Activated T-cell treated with anti-CD3 and anti-CD28 coated beads for 1 hour (primary cell): ENCODE data around the gene CGREF1.

Experiments
- DNase-seq: peaks from one replicate; pipeline ENCODE4 v3.0.0-alpha.2; 2020; ENCODE audit warnings: low read depth

CGREF1 gene

GRCh38 chr2:27118525-27119329 is at the start of gene CGREF1:
CGREF1 (minus strand) TSS chr2:27119128; CDS start chr2:27104366, 14,762 bp downstream.
- no peak for DNase-seq

- no peak for DNase-seq
These were observed 46.2 kb upstream of the CGREF1 start for GRCh38 chr2:27164960-27165763.

GRCh38 chr2:27162151-27163121 is 43.5 kb upstream of the CGREF1 start:
- no peak for DNase-seq

- DNase-seq = no peak
These were observed 41.3 kb upstream of the CGREF1 start for GRCh38 chr2:27160191-27160590.

GRCh38 chr2:27159271-27159670 is 40.3 kb upstream of the CGREF1 start:
- DNase-seq = no peak

- no peak for DNase-seq
These were observed 39.5 kb upstream of the CGREF1 start for GRCh38 chr2:27158468-27158867.

GRCh38 chr2:27155069-27155520 is 36.2 kb upstream of the CGREF1 start:
- no peak for DNase-seq

GRCh38 chr2:27154488-27154887 is 35.6 kb upstream of the CGREF1 start:
- DNase-seq = no peak

GRCh38 chr2:27152796-27153464 is 34.0 kb upstream of the CGREF1 start:
- no peak for DNase-seq

GRCh38 chr2:27152102-27152795 is 33.3 kb upstream of the CGREF1 start:
- no peak for DNase-seq

- no peak for DNase-seq
These were observed 31.8 kb upstream of the CGREF1 start for GRCh38 chr2:27150639-27151230.

GRCh38 chr2:27149570-27150405 is 30.9 kb upstream of the CGREF1 start:
- DNase-seq = no peak

- no peak for DNase-seq
These were observed 30.0 kb upstream of the CGREF1 start, which contains the start of gene TCF23 for GRCh38 chr2:27148801-27149439. TCF23 (plus strand) TSS chr2:27149004; CDS start chr2:27149134, 130 bp downstream.

GRCh38 chr2:27147935-27148334 is 29.0 kb upstream of the CGREF1 start:
- no peak for DNase-seq

- DNase-seq = no peak
These were observed 26.8 kb upstream of the CGREF1 start for GRCh38 chr2:27145682-27146081.

- no peak for DNase-seq
These were observed 24.4 kb upstream of the CGREF1 start for GRCh38 chr2:27143285-27143684.

GRCh38 chr2:27139310-27139709 is 20.4 kb upstream of the CGREF1 start, which contains the start of gene PRR30:
PRR30 (minus strand) TSS chr2:27139410; CDS start chr2:27138329, 1,081 bp downstream.
- no peak for DNase-seq

- DNase-seq = no peak
These were observed 19.2 kb upstream of the CGREF1 start for GRCh38 chr2:27138111-27138510.
